ENCODE measurements around the gene TSR1. TPM values are rescaled to one million over a fixed set of nuclear protein-coding genes. Genes with fewer than 3 reads are reported as not detected.
"Not testable (repeated sequence)": the region's sequence is repeated elsewhere in the genome, so short reads cannot be mapped to it uniquely, and the experiment has no call there.

TSR1 gene
- polyA plus RNA-seq, 3 donors = 32.1 to 40.2 (median 34.6) TPM

DNA sequence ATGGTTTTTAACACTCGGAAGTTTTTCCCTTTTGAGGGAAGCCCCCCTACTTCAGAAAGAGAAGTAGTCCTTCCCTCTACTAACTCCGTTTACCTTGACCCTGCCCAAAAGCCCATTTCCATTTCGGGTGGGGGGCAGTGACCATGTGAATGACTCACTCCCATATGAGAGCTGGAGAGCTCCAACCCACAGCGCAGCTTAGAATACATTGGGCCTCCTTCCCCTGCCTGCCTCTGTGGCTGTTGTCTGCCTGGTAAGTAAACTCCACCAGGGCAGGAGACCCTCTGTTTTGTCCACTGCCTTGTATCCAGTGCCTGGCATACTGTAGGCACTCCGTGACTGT is 2.0 kb upstream of the TSR1 start:
- no peak for DNase-seq (ENCODE audit: low read depth in 3 of 3, low spot score in 2 of 3)

DNA sequence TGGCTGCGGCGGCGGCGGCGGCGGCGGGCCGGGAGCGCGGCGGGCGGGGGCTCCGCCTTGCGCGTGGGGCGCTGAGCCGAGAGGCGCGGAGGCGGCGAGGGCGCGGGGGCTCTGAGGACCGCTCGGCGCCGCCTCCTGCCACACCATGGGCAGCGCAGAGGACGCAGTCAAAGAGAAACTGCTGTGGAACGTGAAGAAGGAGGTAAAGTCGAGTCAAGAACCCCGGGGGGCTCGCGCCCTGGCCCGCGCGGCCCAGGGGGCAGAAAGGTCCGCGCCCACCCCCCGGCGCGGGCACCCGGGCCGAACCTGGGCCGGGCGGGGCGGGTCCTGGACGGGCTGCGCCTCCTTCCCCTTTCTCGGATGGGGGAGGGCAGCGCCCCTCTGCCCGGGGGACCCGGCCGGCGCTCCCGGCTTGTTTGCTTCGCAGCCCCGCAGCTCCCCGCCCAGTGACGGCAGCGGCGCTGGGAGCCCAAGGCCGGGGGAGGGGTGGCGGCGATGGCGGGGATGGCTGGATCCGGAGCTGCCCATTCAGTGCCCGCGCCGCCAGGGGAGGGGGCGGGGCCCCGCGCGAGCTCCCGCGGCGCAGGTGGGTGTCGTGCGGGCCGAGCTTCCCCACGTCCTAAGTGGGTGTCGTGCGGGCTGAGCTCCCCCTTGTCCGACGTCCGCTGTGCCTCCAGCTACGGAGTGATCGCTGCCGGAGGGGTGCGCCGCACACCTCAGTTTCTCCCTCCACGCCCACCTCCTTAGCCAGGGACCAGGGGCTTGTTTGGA is 1.5 kb upstream of the TSR1 start:
- DNase-seq (ENCODE audit: low read depth in 3 of 3, low spot score in 2 of 3) = no peak

DNA sequence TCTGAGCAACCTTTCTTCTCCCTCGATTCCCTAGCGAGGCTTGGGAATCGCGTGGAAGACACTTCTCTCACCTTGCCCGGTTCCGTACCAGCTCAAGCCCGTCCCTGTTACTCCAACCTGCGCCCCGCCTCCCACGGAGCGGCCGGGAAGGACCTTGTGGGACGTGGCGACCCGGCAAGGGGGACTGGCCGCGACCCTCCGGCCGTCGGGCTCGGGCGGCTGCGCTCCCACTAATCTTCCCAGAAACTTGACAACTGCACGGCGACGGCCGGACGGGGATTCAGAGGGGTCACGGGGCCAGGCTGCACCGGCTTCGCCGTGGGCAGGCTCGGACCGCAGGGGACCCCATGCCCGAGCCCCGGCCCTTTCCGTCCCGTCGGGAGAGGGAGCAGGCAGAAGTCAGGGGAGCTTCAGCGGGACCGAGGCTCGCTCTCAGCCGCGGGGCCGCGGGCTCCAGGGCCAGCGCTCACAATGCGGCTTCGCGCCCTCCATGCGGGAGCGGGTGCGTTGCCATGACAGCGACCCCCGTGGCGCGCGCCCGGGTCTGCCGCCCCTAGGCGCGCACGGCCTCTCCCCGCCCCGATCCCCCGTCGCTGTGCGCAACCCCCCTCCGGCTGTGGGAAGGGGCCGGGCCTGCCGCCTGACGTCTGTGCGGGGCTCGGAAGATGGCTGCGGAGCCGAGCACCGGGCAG is 741 bp upstream of the TSR1 start, which contains the start of gene SGSM2:
TSS of gene SGSM2 (plus strand) at position 650 of the 692 bp plus-strand sequence. CDS start 188 bp downstream, outside the sequence.
- DNase-seq (ENCODE audit: low read depth in 3 of 3, low spot score in 2 of 3) = no peak

DNA sequence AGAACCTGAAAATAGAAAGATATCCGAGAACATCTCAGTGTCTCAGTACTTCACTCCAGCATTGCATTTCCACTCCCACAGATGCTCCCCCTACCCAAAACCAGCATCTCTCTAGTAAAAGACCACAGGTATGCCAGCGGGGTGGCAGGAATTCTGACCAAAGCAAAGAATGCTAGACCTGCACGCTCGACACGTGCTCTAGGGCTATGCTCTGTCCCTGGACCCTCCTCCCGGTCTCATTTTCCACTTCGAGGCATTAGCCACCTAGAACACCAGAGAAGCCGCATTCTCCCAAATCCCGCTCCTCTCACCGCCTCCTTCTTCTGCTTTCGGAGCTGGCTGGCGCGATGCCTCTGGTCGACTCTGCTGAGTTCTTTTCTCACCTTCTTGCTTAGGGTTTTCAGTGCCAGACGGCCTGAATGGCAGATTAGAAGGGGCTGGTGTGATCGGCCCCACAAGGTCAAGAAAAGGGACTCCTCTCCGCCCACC is 487 bp downstream of the TSR1 start:
- no peak for DNase-seq (ENCODE audit: low read depth in 3 of 3, low spot score in 2 of 3)

DNA sequence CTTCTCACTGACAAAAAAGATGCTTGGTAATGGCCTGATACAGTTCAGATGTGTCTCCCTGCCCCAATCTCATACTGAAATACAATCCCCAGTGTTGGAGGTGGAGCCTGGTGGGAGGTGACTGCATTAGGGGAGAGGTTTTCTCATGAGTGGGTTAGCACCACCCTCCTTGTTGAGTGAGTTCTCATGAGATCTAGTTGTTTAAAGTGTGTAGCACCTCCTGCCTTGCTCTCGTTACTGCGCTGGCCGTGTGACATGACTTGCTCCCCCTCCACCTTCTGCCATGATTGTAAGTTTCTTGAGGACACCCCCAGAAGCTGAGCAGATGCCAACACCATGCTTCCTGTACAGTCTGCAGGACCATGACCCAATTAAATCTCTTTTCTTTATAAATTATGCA is 5.0 kb downstream of the TSR1 start:
- DNase-seq (ENCODE audit: low read depth in 3 of 3, low spot score in 2 of 3) = no peak

DNA sequence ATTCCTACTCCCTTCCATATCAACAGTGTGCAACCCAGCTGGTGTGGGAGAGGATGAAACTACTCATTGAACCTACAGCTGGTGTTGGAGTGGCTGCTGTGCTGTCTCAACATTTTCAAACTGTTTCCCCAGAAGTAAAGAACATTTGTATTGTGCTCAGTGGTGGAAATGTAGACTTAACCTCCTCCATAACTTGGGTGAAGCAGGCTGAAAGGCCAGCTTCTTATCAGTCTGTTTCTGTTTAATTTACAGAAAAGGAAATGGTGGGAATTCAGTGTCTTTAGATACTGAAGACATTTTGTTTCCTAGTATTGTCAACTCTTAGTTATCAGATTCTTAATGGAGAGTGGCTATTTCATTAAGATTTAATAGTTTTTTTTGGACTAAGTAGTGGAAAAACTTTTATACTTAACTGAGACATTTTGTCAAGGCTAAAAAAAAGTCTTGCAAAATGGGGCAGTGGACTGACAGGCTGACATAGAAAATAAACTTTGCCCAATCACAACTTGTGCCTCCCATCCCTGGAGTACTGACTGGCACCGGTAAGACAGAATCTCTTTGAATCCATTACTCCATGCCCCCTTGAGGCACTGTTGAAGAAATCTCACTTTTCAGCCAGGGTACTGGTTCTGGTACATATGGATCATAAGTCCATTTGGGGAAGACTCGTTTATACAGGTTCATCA is 12.5 kb downstream of the TSR1 start:
- no peak for DNase-seq (ENCODE audit: low read depth in 3 of 3, low spot score in 2 of 3)

DNA sequence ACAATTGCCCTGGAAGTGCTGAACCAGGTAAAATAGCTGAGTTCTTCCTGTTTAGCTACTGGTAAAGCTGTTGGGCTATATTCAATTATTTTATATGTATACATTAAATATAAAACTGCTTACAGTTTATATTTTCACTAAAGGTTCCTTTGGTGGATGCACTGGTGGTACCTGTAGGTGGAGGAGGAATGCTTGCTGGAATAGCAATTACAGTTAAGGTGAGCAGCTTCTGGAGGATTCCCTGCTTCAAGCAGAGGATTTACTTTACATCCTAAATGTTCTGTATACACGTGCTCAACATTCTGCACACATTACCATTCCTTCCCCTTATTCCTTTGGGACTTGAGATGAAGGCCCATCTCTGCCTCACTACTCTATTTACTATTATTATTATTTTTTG is 14.9 kb downstream of the TSR1 start:
- no peak for DNase-seq (ENCODE audit: low read depth in 3 of 3, low spot score in 2 of 3)

DNA sequence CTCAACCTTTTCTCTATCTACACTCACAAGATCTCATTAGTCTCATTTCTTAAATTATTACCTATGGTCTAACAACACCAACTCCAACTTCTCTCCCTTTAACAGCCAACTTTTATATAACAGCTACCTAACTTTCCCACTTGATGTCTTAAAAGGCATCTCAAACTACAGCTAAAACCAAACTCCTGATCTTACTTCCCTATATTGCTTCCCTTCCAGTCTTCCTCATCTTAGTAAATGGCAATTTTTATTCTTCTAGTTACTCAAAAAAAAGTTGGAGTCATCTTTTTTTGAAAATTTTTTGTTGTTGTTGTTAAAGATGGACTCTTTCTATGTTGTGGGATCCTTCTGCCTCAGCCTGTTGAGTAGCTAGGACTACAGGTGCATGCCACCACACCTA is 17.2 kb downstream of the TSR1 start:
- DNase-seq (ENCODE audit: low read depth in 3 of 3, low spot score in 2 of 3) = no peak

DNA sequence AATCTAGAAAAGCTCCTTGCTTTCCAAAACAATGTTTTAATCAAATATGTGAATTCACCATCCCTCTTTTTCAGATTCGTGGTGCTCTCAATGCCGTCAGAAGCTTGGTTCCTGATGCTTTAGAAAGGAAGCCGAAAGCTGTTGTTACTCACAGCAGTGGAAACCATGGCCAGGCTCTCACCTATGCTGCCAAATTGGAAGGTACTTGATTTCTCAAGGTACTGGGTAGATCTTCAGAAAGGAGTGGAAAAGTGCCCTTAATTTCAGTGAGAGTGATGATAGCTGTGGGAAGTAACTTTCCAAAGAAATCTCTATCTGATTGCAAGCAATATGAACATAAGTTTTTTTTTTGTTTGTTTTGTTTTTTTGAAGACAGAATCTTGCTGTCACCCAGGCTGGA is 18.5 kb downstream of the TSR1 start:
- DNase-seq (ENCODE audit: low read depth in 3 of 3, low spot score in 2 of 3) = no peak

DNA sequence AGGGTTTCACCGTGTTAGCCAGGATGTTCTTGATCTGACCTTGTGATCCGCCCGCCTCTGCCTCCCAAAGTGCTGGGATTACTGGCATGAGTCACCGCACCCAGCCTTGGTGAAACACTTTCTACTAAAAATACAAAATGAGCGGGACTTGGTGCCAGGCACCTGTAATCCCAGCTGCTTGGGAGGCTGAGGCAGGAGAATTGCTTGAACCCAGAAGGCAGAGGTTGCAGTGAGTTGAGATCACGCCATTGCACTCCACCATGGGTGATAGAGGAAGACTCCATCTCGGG is 19.4 kb downstream of the TSR1 start:
- DNase-seq (ENCODE audit: low read depth in 3 of 3, low spot score in 2 of 3) = not testable (repeated sequence)

DNA sequence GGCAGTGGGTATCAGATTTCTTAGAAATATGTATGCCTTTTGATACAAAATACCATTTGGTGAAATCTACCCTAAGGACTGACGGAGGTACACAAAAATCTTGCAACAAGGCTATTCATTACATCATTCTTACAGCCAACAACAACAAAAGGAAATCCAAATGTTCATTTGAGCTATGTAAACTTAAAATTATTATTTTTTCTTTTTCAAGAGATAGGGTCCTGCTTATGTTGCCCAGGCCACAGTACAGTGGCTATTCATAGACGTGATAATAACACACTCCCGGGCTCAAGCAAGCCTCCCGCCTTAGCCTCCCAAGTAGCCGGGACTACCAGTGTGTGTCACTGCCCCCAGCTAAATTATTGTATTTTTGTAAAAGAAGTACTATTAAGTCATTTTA is 23.5 kb downstream of the TSR1 start:
- no peak for DNase-seq (ENCODE audit: low read depth in 3 of 3, low spot score in 2 of 3)

DNA sequence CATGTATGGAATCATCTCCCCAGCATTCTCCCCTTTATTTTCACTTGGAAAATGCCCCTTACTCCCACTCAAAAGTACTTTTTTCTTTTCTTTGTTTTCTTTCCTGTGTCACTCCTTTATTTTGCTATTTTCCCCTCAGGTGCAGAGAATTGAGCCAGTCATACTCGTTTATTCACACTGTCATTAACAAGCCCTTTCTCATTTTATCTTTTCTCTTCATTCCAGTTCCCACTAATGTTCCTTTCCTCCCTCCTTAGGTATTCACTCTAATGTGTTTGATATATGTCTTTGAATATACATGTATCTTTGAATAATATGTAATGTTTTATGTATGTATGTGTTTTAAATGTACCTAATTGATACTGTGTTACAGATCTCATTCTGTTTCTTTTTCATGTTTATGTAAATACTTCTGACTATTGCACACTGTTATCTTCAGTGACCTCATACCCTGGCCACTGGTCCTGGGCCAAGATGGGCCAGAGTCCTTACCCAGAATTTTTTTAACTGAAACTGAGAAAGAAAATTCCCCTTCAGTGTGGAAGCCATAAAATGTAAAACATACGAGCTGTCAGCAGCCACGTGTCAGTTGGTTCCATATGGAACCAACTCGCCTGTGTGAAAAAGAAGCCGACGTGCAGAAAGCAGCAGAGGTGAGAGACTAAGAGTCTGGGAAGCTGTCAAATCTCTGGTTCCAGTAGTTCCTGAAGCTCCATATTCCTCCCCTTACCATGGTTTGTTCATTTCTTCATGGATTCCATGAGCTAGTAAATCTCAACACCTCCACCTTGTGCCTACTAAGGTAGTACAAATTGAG is 26.7 kb downstream of the TSR1 start:
- DNase-seq (ENCODE audit: low read depth in 3 of 3, low spot score in 2 of 3) = peak in 1 of 3 donors; percentile 8

DNA sequence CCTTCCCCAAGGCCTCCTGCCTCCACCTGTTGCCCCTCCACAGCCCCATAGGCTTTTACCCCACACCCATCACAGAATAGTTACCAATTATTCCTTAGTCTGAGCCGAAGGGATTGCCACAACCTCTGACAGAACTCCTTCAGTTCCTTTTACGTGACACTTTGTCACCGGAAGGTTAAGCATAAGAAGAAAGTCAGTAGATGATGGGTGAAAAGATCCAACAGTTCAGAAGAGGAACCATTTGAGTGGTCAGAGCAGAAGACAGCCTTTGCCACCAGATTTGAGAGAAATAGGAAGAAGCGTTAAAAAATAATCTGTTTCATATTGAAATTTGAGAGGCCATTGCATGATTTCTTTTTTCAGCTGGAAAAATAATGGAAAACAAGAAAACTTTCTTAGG is 31.3 kb downstream of the TSR1 start:
- DNase-seq (ENCODE audit: low read depth in 3 of 3, low spot score in 2 of 3) = no peak

DNA sequence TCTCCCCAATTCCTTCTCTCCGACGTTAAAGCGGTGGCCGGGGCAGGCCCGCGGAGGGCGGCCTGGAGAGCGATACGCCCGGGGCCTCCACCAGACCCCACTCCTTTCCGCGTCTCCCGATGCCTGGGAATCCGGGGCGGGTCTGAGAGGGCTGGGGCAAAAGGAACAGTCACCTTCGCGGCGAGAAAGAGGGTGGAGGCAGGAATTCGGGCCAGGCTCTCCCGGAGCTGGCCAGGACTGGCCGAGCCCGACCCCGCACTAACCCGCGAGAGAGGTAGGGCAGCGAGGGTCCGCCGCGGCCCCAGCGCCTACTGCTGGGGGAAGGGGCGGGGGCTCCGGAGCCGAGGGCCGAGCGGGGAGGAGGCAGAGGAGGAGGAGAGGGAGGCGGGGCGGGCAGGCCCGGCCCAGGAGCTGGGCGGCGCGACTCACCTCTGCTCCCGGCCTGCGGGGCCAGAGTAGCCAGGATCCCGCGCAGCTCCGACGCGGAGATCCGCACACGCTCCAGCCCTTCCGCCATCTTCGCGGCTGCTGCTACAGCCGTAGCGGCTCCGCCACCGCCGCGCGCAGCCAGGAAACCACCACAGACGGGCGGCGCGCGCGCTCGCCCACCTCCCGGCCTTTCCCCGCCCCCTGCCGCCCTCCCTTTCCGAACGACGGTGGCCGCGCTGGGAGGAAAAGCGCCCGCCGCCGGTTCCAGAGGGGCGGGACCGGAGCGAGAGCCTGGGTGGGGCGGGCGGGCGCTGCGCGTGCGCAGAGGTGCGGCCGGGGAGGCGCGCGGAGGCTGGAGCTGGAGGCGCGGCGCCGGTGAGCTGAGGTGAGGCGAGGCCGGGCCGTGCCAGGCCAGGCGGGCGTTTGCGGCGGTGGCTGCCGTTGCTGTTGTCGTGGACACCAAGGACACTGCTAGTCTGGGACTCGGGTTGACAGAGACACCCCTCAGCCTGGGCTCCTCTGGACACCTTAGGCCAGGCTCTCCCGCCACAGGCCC is 32.8 kb downstream of the TSR1 start, which contains the start of the genes SMG6 and SRR:
TSS of gene SMG6 (minus strand) at position 582 of the 985 bp plus-strand sequence. CDS start at position 517, 65 bp downstream.
TSS of gene SRR (plus strand) at position 747 of the 985 bp plus-strand sequence. CDS start 11,611 bp downstream, outside the sequence.
- peak; percentile 62 to 85 (median 80) for DNase-seq (ENCODE audit: low read depth in 3 of 3, low spot score in 2 of 3)

DNA sequence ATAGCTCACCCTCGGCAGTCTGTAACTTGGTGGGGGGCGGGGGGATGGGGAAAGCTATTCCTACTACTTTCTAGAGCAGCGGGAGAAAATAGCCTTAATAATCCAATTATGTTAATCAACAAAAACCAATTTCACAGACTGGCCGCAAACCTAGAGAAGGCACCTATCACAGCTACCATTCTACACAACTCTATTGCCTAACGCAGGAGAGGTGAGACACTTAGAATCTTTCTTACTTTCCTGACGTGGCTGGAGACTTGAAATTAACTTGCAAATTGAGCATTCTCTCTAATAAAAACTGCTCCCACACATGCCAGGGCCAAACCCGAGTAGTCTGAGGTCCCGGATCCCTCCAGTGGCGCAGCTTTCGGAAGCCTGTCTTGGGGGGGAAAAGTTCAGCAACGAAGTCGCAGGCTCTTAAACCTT is 33.5 kb downstream of the TSR1 start:
- DNase-seq (ENCODE audit: low read depth in 3 of 3, low spot score in 2 of 3) = peak; percentile 4 to 20 (median 5)

DNA sequence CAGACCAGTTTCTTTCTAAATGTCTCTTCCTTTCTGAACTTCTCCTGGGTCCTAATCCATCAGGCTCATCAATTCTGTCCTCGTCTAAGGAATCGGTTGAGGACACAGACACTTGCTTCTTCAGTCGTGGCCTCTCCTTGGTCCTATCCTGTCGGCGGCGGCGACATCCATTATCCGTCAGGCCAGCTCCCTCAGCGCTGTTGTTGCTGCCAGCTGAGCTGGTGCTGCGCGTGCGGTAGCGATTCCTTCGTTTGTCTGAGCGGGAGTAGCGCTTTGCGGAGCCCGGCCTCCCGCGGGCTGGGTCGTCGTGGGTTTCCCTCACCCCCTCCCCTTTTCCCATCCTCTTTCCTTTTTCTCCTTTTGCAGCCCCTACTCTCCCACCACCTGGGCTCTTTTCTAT is 36.5 kb downstream of the TSR1 start:
- DNase-seq (ENCODE audit: low read depth in 3 of 3, low spot score in 2 of 3) = no peak

DNA sequence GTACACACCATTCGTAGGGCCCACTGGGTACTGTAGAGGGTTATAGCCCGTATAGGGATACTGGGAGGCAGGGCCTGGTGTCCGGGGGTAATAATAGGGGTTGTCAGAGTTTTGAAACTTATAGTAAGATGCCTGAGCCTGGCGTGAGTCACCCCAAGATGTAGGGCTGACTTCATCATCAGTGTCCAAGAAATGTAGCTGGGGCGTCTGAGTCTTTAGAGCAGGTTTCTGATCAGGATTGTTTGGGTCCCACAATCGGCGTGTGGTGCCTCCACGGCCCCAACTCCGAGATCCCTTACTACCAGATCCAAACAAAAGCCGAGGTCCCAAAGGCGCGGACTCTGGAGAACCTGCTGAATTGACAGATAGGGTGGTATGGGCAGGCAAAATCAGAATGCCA is 37.1 kb downstream of the TSR1 start:
- DNase-seq (ENCODE audit: low read depth in 3 of 3, low spot score in 2 of 3) = no peak

DNA sequence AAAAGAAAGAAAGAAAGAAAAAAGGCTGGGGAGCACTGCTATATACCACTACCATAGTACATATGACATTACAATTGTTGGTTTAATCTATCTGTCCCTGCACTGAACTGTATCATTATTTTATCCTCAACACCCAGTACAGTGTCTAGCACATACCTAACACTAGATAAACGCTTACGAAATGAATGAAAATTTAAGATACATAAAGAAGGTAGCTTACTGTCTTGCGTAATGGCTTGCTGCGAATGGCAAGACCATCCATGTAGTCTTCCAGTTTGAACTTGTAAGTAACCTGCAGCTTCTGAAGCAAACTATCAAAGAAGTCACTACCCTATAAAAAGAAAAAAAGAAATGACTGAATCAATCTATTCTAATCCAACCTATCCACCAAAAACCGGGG is 39.2 kb downstream of the TSR1 start:
- no peak for DNase-seq (ENCODE audit: low read depth in 3 of 3, low spot score in 2 of 3)

DNA sequence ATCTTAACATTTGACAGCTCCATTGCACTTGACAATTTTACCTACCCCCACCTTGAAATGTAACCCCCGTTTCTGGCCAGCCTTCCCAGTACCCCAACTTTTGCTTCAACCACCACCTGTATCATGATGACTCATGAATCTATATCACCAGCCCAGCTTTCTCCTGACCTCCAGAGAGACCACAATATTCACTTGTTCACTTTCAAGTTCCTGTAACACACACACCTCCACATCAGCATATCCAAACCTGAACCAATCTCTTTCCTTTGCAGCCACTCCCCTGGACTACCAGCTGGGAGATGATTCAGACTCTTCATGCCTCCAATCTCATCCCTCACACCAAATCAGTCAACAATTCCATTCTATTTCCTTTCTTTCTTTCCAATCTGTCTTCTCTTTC is 40.7 kb downstream of the TSR1 start:
- no peak for DNase-seq (ENCODE audit: low read depth in 3 of 3, low spot score in 2 of 3)

All from right renal cortex interstitium (tissue), 3 donors.